ENCODE measurements around the gene CDYL. TPM values are rescaled to one million over a fixed set of nuclear protein-coding genes. Genes with fewer than 3 reads are reported as not detected.

CDYL gene
- total RNA-seq, 1 experiment from 2014 or later = 60.8 TPM

DNA sequence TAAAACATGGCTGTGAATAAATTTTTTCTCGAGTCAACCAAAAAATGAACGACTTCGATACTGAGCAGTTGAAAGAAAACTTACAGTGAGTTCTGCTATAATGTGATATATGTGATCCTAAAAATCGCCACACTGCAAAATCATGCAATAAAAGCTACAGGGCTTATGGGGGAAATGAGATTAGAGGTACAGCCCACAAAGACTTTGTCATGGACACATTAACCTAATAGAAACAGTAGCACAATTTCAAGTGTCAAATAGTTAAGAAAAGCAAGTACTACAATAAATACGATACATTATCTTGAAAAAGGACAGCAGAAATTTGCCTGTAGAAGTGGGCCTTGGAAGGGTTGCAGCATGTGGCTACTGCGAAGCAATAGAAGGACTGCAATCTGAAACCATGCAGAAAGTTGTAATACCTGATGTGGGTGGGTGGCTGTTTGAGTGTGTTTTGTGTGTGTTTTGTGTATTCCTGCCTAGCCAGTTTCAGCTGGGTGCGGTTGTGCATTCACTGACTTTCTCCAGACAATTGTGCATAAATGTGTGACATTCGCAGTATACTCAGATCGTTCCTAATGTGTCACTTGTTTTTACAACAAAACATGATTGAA lies 148.6 kb downstream of the CDYL start:
- H3K9me2 ChIP-seq (ENCODE audit: insufficient read depth) = no peaks in the 10 kb centered on the region
- H3K36me3 ChIP-seq (ENCODE audit: low read depth) = no peaks in the 10 kb centered on the region
- ChIA-PET POLR2A (ENCODE audit: unreplicated experiment) (no interaction called here), CTCF (no interaction called here)
- no peak for DNase-seq
- no peak overlapping the region for H3K27ac ChIP-seq
- TF ChIP-seq CTCF (conservative IDR thresholded peaks at IDR 0.05) (no peak), EZH2 (IDR thresholded peaks at IDR 0.05; ENCODE audit: low read depth) (no peak)
- H3K9me3 ChIP-seq (ENCODE audit: insufficient read depth, low read depth) = no peaks in the 10 kb centered on the region
- H3K4me3 ChIP-seq = no peak overlapping the region
- no peaks in the 10 kb centered on the region for H4K20me1 ChIP-seq (ENCODE audit: insufficient read depth)
- BruUV-seq (replicated peaks) = no TSS peak
- intact Hi-C loops (cut with micrococcal nuclease; ENCODE audit: unreplicated experiment) = no loop called here
- no peaks in the 10 kb centered on the region; the same call in 1 of the 2 replicates for H3K79me2 ChIP-seq (ENCODE audit: low read depth)
- no peak overlapping the region for H3K4me2 ChIP-seq
- H3K4me1 ChIP-seq (replicated peaks; ENCODE audit: insufficient read depth) = no peaks in the 10 kb centered on the region; the same call in 1 of the 2 replicates
- no peak overlapping the region for H2AFZ ChIP-seq
- H3F3A ChIP-seq (ENCODE audit: insufficient read depth, low read depth) = no peaks in the 10 kb centered on the region
- H3K27me3 ChIP-seq (ENCODE audit: insufficient read depth, low read depth) = no peaks in the 10 kb centered on the region

GRCh38 chr6:4925580-4925979 lies 149.4 kb downstream of the CDYL start:
- Histone ChIP-seq H3K4me3 (no peak overlapping the region), H3K4me2 (no peak overlapping the region), H3K4me1 (replicated peaks; ENCODE audit: insufficient read depth) (no peaks in the 10 kb centered on the region; the same call in 1 of the 2 replicates), H3K9me2 (ENCODE audit: insufficient read depth) (no peaks in the 10 kb centered on the region), H3K36me3 (ENCODE audit: low read depth) (no peaks in the 10 kb centered on the region), H3K79me2 (ENCODE audit: low read depth) (no peaks in the 10 kb centered on the region; the same call in 1 of the 2 replicates), H4K20me1 (ENCODE audit: insufficient read depth) (no peaks in the 10 kb centered on the region), H3K9me3 (ENCODE audit: insufficient read depth, low read depth) (no peaks in the 10 kb centered on the region), H2AFZ (no peak overlapping the region), H3K27ac (no peak overlapping the region), H3K27me3 (ENCODE audit: insufficient read depth, low read depth) (no peaks in the 10 kb centered on the region), H3F3A (ENCODE audit: insufficient read depth, low read depth) (no peaks in the 10 kb centered on the region)
- ChIA-PET POLR2A (ENCODE audit: unreplicated experiment) (no interaction called here), CTCF (no interaction called here)
- DNase-seq = no peak
- no TSS peak for BruUV-seq (replicated peaks)
- TF ChIP-seq EZH2 (IDR thresholded peaks at IDR 0.05; ENCODE audit: low read depth) (no peak), CTCF (conservative IDR thresholded peaks at IDR 0.05) (no peak)
- intact Hi-C loops (cut with micrococcal nuclease; ENCODE audit: unreplicated experiment) = no loop called here

- Histone ChIP-seq H4K20me1 (ENCODE audit: insufficient read depth) (no peaks in the 10 kb centered on the region), H3K9me2 (ENCODE audit: insufficient read depth) (no peaks in the 10 kb centered on the region), H3K79me2 (ENCODE audit: low read depth) (peaks cover 6% of the 10 kb centered on the region; the same call in 1 of the 2 replicates), H3K4me2 (no peak overlapping the region), H3K9me3 (ENCODE audit: insufficient read depth, low read depth) (no peaks in the 10 kb centered on the region; the same call in 1 of the 2 replicates), H3K27me3 (ENCODE audit: insufficient read depth, low read depth) (no peaks in the 10 kb centered on the region), H3K4me3 (no peak overlapping the region), H2AFZ (no peak overlapping the region), H3F3A (ENCODE audit: insufficient read depth, low read depth) (no peaks in the 10 kb centered on the region), H3K4me1 (replicated peaks; ENCODE audit: insufficient read depth) (peaks cover 18% of the 10 kb centered on the region), H3K36me3 (ENCODE audit: low read depth) (no peaks in the 10 kb centered on the region), H3K27ac (no peak overlapping the region)
- ChIA-PET CTCF (no interaction called here), POLR2A (ENCODE audit: unreplicated experiment) (no interaction called here)
- intact Hi-C loops (cut with micrococcal nuclease; ENCODE audit: unreplicated experiment) = no loop called here
- no peak for TF ChIP-seq CTCF (conservative IDR thresholded peaks at IDR 0.05)
- BruUV-seq (replicated peaks) = no TSS peak
- no peak for DNase-seq
These were observed 152.2 kb downstream of the CDYL start for GRCh38 chr6:4928426-4928825.

All from PC-9 (cell line).